Measurements from ENCODE around the gene BAG1.
A peak's percentile ranks its signal among the peaks of the same experiment; 100 is the strongest.

Gene BAG1

DNA sequence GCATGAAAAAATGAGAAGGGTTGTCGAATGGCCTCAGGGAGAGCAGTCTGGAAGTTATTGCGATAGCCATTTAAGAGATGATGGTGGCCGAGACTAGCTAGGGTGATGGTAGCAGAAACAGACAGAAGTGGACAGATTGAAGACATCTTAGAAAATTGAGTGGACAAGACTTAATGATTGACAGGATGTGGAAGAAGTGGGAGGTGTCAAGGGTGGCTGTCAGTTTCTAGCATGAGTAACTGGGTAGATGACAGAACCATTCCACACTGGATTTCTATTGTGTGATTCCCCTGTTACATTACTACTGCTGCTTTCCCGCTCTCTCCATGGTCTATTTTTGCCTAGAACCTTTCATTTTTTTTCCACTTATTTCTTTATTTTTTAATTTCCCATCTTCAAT, 13.0 kb upstream of the BAG1 start:
- DNase-seq (ENCODE audit: low read depth in 1 of 2, low spot score in 1 of 2): no peak

DNA sequence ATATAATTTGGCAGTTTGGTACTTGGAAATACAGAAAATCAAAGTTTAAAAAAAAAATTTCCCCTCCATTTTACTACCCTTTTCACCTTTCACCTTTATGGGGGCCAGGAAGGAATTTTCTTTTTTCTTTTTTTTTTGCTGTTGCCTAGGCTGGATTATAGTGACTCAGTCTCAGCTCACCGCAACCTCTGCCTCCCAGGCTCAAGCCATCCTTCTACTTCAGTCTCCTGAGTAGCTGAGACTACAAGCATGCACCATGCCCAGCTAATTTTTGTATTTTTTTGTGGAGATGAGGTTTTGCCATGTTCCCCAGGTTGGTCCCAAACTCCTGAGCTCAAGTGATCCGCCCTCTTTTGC, 9.4 kb upstream of the BAG1 start:
- no peak for DNase-seq (ENCODE audit: low read depth in 1 of 2, low spot score in 1 of 2)

DNA sequence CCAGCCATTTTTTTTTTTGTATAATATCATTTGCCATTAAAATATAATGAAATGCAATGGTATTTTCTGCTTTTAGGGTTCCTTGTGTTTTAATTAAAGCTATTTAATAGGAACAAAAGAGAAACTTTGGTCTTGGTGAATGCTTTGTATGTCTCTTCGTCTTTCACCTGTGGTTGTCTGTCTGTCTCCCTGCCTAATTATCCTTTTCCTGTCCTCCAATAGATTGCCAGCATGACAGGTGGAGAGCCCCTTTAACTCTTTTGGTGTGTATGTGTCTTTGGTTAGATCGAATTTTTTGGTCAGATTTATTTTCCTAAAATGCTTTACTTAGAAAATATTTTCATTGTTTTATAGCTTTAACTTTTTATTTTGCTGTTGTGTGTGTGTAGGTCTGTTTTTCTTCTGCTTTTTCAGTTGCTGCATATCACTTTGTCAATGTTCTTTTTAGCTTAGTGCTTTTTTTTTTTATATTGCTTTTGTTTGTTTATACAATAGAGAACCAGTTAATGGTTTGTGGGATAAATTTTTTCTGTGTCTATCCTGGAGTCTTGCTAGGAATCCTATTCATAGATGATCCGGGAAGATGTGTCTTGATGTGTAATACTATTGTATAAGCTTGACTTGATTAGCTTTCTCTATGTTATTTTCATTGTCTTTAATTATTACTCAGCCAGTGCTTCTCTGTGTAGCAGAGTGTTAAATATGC, 8.9 kb upstream of the BAG1 start:
- no peak for DNase-seq (ENCODE audit: low read depth in 1 of 2, low spot score in 1 of 2)

DNA sequence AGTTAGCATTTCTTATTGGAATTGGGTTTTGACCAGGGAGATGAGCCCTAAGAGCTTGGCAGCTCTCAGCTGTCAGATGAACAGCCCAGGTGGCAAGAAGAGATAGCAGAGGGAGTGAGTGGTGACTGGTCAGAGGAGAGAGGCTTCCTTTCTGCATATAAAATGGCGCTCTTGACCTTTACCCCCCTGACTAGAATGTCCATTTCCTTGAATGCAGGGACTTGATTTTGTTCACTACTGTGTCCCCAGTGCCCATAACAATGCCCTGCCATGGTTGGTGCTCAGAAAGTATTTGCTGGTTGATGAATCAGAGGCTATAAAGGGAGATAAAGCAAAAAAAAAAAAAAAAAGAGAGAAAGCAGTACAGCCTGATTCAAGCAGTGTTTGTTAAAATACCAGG, 7.6 kb upstream of the BAG1 start:
- DNase-seq (ENCODE audit: low read depth in 1 of 2, low spot score in 1 of 2): no peak

DNA sequence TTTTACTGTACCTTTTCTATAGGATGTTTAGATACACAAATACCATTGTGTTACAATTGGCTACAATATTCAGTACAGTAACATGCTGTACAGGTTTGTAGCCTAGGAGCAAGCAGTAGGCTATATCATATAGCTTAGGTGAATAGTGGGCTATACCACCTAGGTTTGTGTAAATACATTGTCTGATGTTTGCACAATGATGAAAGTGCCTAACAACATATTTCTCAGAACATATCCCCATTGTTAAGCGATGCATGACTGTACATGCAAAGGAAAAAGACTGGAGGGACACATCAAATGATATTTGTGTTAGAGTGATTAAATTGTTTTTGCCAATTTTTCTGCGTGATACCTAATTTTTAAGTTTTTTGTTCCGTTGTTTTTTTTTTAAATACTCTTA, 5.6 kb upstream of the BAG1 start:
- no peak for DNase-seq (ENCODE audit: low read depth in 1 of 2, low spot score in 1 of 2)

DNA sequence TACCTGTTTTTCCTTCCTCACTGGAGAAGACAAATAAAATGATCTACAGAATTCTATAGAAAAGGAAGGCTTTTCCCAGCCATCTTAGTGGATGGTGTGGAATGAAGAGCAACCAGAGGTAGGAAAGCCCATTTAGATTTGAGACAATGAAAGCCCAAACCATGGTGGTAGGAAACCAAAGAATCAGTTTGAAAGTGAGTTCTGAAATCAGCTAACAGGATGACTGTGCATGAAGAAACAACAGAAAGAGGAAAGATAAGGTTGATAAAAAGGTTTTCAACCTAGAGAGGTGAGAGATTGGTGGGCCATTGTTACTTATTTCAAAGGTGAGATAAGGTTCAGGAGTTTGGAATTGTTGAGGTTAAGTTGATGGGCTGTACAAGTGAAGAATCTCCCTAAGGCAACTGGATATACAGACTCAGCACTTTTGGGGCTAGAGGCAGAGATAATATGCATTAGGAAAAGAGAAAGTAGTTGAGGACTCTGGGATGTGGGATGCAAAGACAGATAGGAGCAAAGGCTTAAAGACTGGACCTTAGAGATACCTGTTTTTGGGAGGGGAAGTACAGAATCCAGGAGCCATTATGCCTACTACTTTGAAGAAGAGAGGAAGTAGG, 2.8 kb upstream of the BAG1 start:
- DNase-seq (ENCODE audit: low read depth in 1 of 2, low spot score in 1 of 2): no peak

DNA sequence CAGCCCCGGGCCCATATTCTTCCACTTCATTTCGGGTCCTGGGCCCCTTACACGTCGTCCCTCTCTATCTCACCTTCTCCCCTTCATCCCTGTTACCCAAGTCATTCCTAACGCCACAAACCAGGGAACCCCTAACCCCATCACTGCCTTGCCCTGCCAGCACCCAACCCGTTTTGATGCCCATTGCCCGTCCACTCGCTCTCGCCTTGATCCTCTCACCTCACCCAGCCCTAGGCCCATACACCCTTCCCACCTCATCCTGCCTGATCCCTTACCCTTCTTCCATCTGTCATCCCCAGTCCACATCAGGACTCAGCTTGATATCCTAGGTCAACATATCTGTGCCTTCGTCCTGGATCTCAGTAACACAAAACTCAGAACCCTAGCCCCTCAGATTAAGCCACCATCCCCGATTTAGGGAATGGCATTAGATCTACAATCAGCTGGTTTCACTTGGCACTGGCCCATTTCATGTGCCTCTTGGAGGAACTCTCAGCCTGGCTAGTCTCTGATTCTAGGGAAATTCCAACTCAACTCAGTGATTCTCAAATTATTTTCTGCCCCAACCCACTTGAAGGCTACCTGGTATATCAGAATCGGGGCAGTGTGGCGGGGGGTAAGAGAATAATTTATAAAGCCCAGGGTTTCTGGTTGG, 830 bp upstream of the BAG1 start:
- DNase-seq (ENCODE audit: low read depth in 1 of 2, low spot score in 1 of 2): no peak

DNA sequence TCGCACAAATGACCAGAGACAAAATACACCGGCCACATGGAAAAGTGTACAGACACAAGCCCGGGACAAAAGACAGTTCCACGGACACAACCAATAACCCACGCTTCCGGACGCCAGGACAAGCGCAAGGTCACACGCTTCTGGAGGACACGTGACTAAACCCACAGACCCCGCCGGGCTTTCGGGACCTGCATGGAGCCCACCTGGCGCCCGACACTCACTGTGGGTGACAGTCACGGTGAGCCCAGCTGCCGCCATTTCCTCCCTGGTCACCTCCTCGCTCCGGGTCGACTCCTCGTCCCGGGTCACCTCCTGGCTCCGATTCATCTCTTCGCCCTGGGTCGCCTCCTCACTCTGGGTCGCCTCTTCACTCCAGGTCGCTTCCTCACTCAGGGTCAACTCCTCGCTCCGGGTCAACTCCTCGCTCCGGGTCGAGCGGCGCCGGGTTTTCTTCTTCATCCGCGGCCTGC, 470 bp downstream of the BAG1 start:
- peak in 1 of 2 donors; percentile 23 for DNase-seq (ENCODE audit: low read depth in 1 of 2, low spot score in 1 of 2)

DNA sequence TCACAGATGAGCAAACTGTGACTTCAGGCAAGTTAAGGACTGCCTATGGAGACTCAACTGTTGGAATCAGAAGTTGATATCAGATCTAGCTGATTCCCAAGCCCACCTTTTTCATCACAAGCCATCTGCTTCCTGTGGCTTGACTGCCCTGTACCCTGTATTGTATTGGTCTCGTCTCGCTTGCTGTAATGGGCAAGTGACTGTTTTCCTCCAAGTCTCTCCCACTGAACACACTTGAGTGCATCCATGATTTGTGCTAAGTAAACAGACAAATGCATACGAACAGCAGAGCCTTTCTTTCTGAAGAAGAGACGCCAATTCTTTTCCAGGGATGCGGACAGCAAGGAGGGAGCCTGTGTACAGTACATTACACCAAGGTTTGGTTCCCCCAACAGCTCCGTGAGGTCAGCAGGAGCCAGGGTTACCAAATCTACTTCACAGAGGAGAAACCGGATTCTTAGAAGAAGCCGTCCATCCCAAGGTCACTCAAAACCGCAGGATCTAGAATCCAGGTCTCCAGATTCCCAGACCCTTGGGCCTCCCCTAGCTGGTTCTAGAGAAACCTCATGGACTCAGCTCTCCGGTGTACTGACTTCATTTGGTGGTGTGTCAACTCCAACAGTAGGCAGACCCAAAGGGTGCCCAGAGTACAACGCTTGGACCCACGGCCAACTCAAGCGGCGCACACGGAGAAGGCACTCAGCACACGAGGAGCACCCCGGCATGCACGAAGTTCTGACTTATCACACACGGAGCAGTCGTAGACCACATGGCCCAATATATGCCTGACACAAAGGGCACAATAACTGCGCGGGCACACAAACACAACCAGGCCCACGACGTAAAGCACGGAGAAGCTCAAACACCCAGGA, 1.1 kb downstream of the BAG1 start:
- no peak for DNase-seq (ENCODE audit: low read depth in 1 of 2, low spot score in 1 of 2)

DNA sequence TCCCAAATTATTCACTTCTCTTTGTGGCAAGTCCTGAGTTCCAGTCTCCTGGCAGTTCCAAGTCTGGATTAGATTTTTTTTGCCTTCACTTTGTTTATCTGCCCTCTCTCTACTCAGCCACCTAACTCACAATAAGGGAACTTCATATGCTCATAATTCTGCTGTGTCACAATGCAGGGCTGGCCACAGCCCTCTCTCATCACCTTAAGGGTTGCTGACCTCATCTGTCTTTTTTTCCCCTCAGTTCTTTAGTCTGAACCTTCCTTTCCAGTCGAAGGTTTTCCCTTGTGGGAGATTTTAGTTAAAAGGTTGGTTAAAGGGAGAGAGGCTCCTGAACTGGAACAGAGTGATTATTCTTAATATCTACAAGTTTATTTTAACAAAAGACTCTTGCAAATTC, 4.1 kb downstream of the BAG1 start:
- no peak for DNase-seq (ENCODE audit: low read depth in 1 of 2, low spot score in 1 of 2)

DNA sequence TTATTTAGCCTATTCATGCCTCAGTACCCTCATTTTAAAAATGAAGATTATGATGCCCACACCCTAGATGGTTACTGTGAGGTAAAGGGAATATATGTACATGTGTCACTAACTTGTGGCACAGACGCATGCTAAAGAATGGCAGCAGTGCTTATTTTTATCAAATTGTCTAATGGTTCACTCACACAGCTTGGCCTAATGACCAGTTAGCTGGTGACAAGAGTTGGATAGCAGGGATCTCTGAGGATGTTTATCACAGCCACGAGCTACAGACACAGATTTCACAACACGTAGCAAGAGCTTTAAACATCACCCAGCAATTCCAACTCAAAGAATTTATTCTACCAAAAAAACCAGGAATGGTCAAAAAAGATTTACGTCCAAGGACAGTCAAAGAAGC, 7.2 kb downstream of the BAG1 start:
- DNase-seq (ENCODE audit: low read depth in 1 of 2, low spot score in 1 of 2): no peak

DNA sequence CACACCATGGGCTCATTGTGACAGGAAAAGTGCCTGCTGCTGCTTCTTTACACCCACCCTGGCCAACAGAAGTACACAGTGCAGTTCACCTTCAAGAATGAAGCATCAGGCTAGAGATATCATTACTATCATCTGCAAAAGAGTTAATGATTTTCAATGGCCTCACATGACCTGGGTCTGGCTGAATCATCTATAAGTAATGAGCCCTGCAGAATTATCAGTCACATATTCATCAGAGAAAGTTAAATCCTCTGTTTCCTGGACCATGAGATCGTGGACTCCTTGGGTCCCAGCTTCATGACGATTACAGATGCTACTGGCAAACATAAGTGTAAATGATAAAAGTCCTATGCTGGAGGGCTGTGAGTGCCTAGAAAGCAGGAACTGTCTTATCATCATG, 8.3 kb downstream of the BAG1 start:
- no peak for DNase-seq (ENCODE audit: low read depth in 1 of 2, low spot score in 1 of 2)

DNA sequence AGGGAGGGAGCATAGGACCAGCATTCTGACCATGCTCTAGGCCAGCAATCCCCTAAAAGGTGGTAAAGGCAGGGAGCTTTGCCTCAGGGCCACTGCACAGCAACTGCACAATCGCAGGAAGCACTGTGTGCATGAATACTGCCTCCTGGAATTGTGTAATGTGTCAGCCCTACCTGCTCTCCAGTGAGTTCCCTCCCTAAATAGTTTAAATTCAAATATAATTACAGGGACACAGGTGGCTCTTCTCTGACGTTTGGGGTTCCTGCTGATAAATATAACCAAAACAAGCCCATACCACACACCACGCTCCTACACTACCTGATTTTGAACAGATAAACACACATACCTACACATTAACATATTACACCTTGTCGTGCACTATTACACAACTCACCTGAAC, 9.0 kb downstream of the BAG1 start:
- DNase-seq (ENCODE audit: low read depth in 1 of 2, low spot score in 1 of 2): no peak

DNA sequence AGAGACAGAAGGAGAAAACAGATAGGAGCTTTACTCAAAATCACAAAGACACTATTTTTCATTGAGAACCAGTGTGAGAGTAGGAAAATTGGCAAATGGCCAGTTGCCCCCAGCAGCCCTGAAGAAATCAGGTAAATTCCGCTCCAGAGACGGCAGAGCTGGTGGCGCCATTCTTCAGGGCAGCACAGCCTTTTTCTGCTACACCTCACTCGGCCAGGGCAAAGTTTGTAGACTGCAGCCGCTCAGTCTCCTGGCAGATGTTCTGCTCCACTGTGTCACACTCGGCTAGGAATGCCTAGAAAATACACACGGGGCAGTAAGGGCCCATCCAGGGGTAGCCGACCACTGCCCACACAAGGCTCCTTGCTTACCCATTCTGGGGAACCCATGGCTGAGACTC, 9.5 kb downstream of the BAG1 start:
- no peak for DNase-seq (ENCODE audit: low read depth in 1 of 2, low spot score in 1 of 2)

DNA sequence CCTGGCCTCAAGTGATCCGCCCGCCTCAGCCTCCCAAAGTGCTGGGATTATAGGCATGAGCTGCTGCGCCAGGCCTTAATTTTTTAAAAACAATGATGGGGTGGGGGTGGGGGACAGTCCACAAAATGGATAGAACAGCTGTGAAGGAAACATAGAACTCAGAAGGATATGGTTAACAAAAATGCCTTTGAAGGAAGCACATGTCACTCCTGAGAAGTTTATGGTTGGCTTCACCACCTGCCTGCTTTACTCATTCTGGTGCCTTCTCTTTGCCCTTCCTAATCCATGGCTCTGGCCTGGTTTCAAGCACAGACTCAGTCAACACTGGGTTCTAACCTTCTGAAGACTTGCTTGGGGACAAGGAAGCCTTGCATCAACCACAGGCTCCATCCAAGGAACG, 10.3 kb downstream of the BAG1 start:
- no peak for DNase-seq (ENCODE audit: low read depth in 1 of 2, low spot score in 1 of 2)

DNA sequence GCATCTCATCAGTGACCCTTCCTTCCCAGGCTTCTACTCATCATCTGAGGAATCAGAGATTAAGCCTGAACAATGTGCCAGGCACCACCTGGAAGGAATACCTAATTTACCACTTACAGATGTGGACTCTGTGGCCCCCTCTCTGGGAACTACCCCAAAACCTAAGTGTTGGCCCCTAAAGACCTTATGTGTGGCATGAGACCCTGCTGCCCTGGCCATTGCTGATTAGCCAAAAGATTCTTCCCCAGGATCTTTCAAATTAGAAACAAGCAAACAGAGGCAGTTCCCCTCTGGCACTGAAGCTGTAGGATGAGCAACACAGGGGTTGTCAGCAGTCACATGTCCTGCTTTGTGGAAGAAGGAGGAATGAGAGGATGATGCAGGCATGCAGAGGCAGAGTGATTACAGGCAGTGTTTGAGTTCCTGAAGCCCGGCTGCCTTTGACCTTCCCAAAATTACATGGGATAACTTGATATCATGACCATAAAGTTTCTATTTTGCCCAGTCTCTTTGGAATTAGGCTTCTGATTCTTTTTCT, 14.0 kb downstream of the BAG1 start:
- DNase-seq (ENCODE audit: low read depth in 1 of 2, low spot score in 1 of 2): no peak

DNA sequence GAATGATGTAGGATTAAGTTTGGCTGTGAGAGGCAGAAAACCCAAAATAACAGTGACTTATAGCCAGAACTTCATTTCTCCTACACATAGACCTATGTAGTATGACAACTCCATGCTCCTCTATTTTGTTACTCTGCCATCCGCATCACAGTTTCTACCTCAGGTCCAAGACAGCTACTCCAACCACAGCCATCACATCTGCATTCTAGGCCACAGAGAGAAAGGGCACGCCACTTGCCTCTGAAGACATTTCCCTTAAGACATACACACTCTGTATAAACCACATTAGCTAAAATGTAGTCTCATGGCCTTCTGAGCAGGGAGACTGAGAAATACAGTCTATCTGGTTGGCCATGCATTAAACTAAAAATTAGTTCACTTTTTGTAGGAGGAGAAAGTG, 14.5 kb downstream of the BAG1 start:
- no peak for DNase-seq (ENCODE audit: low read depth in 1 of 2, low spot score in 1 of 2)

DNA sequence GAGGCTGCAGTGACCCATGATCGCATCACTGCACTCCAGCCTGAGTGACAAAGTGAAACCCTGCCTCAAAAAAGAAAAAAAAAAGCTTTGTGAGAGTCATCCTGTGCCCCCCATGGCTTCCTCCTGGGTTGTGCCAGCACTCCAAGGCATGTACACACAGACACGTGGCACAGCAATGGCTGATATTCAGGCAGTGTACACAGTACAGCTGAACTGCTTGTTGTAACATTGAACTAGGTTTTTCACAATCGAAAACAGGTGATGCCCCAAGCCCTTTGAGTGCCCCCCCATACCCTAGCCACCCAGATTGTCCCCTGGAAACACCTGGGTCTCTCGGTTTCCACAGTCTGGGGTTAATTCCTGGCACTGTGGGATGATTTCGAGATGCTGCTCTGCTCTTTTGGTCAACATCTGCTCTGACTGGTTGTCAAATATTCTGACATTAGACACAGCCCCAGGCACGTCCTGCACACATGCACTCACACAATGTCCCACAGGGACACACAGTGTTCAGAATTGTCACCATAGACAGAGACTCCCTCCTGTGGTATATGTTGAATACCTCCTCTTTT, 15.3 kb downstream of the BAG1 start:
- no peak for DNase-seq (ENCODE audit: low read depth in 1 of 2, low spot score in 1 of 2)

DNA sequence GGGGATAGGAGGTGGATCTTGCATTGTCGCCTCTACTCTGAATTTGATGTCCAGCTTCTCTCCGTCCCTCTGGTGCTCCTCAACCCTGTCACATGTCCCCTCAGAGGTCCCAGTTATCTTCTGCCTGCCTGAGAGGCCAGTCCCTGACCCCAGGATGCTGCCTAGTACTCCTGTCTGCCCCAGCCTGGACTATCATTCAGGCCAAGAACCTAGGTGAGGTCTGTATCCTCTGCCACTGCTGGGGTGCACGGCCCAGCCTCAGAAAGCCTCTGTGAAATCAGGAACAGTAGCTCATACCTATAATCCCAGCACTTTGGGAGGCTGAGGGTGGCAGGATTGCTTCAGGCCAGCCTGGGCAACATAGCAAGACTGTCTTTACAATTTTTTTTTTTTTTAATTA, 15.9 kb downstream of the BAG1 start:
- DNase-seq (ENCODE audit: low read depth in 1 of 2, low spot score in 1 of 2): no peak

DNA sequence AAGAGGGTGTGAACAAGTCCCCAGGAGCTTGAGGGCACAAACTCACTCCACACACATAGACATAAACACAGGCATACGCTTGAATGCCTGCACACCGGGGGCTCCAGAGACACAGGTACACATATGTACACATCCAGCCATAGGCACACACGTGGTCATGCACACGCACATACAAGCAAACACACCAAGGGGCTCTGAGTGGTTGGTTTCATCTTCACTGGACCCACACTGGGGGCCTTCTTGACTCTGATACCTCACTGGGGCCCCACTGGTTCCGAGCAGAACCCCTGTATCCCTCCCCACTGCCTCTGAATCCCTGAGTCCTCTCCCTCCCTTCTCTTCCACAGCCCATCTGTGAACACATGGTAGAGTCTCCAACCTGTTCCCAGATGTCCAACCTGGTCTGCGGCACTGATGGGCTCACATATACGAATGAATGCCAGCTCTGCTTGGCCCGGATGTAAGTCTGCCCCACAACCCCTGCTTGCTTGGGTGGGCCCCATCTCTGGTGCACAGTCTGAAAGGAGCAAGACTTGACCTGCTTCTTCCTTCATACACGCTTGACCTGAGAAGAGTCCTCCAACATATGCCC, 18.1 kb downstream of the BAG1 start:
- no peak for DNase-seq (ENCODE audit: low read depth in 1 of 2, low spot score in 1 of 2)

DNA sequence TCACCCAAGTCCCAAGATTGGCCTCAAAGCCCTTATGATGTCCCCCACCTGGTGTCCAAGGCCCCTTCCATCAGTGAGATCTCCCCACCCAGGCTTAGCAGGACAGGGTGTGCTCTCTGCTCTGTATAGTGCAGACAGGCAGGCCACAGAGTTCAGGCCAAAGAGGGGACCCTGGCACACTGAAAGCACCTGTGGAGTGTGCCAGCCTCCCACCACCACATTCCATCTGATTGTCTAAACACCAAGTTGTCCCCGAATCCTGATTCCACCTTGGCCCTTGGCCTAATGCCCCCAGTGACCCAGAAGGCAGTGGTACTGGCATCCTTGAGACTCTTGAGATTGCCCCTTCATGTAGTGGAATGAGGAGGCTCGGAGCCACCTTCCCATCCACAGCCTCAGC, 19.2 kb downstream of the BAG1 start:
- DNase-seq (ENCODE audit: low read depth in 1 of 2, low spot score in 1 of 2): no peak

All from activated T-helper 1 cell treated with anti-CD3 and anti-CD28 coated beads, Interleukin-2, amount 50 U/mL, for 16 hours (primary cell).